ENCODE measurements around the gene MTSS2. TPM values are rescaled to one million over a fixed set of nuclear protein-coding genes. Genes with fewer than 3 reads are reported as not detected.

The MTSS2 gene
- total RNA-seq, 1 experiment from 2014 or later, result 52.0 TPM

- no peak overlapping the region for H3K4me2 ChIP-seq
- H4K20me1 ChIP-seq (ENCODE audit: insufficient read depth), result no peaks in the 10 kb centered on the region
- POLR2A ChIA-PET (ENCODE audit: unreplicated experiment), result no interaction called here
Measured at GRCh38 chr16:70691223-70692129, 5.6 kb upstream of the MTSS2 start.

DNA sequence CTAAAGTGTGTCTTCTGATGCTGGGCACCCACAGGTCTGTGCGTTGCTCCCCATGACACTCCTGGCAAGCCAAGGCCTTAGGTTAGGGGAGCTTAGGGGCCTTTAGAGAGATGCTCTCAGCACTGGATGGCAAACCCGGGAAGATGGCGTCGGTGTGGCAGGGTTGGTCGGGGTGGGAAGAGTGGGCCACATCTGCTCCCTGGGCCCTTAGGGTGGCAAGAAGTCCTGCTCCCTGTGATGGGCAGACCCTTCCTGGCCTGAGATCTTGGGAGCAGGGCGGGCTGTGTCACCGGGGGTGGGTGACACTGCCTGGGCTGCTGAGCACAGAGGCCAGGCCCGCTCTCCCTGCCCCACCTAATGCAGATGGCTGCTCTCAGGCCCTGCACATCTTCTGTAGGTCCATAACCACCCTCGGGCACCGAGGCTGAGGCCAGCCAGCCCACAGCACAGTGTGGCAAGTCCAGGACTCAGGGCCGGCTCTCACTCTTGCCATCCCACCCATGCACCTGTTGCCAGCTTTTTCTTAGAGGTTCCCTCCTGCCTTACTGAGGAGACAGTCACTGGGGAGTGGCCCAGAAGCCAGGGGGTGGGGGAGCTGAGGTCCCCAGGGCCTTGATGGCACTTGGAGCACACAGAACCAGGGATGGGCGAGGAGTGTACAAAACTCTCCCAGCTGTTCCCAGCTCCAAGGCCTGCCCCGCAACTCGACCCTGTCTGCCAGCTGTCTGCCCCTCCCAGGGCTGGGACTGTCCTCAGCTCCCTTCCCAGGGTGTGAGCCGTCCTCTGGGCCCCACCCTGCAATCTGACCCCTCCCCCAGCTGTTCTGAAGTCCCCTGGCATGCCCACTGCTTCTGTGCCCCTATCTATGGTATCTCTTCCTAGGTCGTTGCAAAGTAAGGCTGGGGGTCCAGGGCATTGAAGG, 4.4 kb upstream of the MTSS2 start:
- Histone ChIP-seq H3K4me1 (replicated peaks; ENCODE audit: insufficient read depth) (peaks cover 44% of the 10 kb centered on the region), H3K27me3 (ENCODE audit: insufficient read depth, low read depth) (no peaks in the 10 kb centered on the region), H3K36me3 (ENCODE audit: low read depth) (no peaks in the 10 kb centered on the region), H3K9me2 (ENCODE audit: insufficient read depth) (no peaks in the 10 kb centered on the region), H3K9me3 (ENCODE audit: insufficient read depth, low read depth) (no peaks in the 10 kb centered on the region), H3K79me2 (ENCODE audit: low read depth) (peaks cover 2% of the 10 kb centered on the region), H3K27ac (no peak overlapping the region), H3K4me3 (no peak overlapping the region), H2AFZ (no peak overlapping the region), H3F3A (ENCODE audit: insufficient read depth, low read depth) (peaks cover 36% of the 10 kb centered on the region), H4K20me1 (ENCODE audit: insufficient read depth) (no peaks in the 10 kb centered on the region), H3K4me2 (no peak overlapping the region)
- no peak for TF ChIP-seq EZH2 (IDR thresholded peaks at IDR 0.05; ENCODE audit: low read depth)
- TF ChIP-seq CTCF (conservative IDR thresholded peaks at IDR 0.05), result no peak
- no TSS peak for BruUV-seq (replicated peaks)
- POLR2A ChIA-PET (ENCODE audit: unreplicated experiment), result interaction anchor here (0.5 to 0.6 kb wide), 3 partner anchors 25 to 732 kb away, joined by 3 to 23 read pairs (median 13); no protein-coding TSS in a partner anchor
- intact Hi-C loops (cut with micrococcal nuclease; ENCODE audit: unreplicated experiment), result loop anchor here (5.0 kb wide), 1 partner anchor 647 kb away; no protein-coding TSS in a partner anchor
- no peak for DNase-seq
- CTCF ChIA-PET, result no interaction called here

More at GRCh38 chr16:70691223-70692129, 5.6 kb upstream of the MTSS2 start:
- DNase-seq, result no peak
- no peak overlapping the region for H3K27ac ChIP-seq
- H3K27me3 ChIP-seq (ENCODE audit: insufficient read depth, low read depth), result no peaks in the 10 kb centered on the region
- no peaks in the 10 kb centered on the region for H3K9me2 ChIP-seq (ENCODE audit: insufficient read depth)
- CTCF ChIA-PET, result no interaction called here
- BruUV-seq (replicated peaks), result no TSS peak
- TF ChIP-seq EZH2 (IDR thresholded peaks at IDR 0.05; ENCODE audit: low read depth), result no peak
- TF ChIP-seq CTCF (conservative IDR thresholded peaks at IDR 0.05), result no peak
- intact Hi-C loops (cut with micrococcal nuclease; ENCODE audit: unreplicated experiment), result no loop called here
- no peaks in the 10 kb centered on the region for H3K9me3 ChIP-seq (ENCODE audit: insufficient read depth, low read depth)
- H3K79me2 ChIP-seq (ENCODE audit: low read depth), result no peaks in the 10 kb centered on the region
- no peak overlapping the region for H3K4me3 ChIP-seq
- peaks cover 52% of the 10 kb centered on the region for H3K4me1 ChIP-seq (replicated peaks; ENCODE audit: insufficient read depth)
- H3K36me3 ChIP-seq (ENCODE audit: low read depth), result no peaks in the 10 kb centered on the region
- H2AFZ ChIP-seq, result no peak overlapping the region
- peaks cover 45% of the 10 kb centered on the region for H3F3A ChIP-seq (ENCODE audit: insufficient read depth, low read depth)

All from PC-9 (cell line).